Fibroblast of peridontal ligament (primary cell): ENCODE results near the gene CDH2.

Source experiments
- DNase-seq: peaks from one replicate; pipeline ENCODE4 v3.0.0-alpha.2; 2010; ENCODE audit errors: extremely low read depth

CDH2 gene

DNA sequence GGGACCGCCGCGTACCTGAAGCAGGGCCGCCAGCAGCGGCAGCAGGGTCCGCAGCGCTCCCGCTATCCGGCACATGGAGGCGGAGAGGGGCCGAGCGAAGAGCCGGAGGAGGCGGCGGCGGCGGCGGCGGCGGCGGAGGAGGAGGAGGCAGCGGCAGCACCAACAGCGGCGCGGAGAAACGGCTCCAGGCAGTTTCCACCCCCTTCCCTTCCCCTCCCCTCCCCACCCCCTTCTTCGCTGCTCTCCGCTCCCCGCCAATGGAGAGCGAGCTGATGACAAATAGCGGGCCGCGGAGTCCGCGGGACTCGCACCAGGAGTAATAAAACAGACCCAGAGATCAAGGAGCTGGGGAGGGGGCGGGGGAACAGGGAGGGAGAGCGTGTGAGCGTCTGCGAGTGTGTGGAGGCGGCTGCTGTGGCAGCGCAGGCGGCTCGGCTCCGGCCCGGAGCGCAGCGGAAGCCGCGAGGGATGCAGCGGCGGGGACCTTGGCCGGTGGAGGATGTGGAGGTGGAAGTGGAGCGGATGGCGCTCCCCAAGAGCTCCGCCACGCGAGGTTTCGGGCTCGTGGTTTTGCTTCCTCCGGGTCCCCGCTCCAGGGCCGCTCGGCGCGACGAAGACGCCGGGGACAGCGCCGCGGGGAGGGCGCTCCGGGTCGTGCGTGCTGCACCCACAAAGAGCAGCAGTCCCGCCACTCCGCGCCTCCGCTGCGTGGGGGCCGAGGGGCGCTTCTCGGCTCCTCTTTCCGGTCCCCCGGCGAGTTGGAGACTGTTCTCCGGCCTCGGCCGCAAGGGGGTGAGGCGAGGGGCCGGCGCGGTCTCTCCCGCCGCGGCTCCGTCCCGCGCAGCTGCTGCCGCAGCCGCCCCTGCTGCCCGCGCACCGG lies at the start of gene CDH2:
CDH2 (minus strand) TSS at position 183 of the 880 bp plus-strand sequence; CDS start at position 75, 108 bp downstream.
- DNase-seq: peak; percentile 57

DNA sequence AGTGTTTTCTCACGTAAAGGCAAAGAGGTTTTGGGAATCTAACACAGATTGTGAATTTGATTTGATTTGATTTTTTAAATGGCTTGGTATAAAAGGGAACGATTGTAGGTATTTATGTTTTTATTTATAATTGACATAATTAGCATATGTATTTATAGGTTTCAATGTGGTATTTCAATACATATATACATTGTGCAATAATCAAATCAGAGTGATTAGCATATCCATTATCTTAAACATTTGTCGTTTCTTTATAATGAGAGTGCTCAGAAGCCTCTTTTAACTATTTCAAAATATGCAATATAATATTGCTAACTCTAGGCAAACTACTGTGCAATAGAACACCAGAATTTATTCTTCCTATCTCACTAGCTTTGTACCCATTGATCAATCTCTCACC lies 35.1 kb upstream of the CDH2 start:
- no peak for DNase-seq

DNA sequence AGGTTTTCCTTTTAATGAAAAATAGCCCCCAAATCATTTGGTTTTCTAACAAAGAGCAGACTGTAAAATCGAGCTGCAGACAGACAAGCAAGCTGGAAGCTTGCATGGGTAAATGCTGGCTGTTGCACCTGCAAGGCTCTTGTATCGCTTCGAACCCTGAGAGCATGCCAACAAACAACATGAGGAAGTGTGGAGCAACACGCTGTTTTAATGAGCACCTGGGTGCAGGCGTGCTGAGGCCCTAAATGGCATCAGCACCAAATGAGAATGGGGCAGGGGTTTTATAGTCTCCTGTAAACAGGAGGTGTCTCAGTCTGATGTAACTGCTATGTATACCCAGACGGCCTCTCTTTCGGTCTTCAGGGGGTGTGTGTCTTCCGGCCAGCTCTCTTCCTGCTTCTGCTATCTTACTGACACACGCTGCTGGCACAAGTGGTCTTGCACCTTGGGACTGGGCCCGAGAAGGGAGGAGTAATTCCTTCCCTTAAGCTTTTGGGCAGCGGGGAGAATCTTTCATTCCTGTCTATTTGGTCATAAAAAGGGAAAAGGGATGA lies 31.9 kb upstream of the CDH2 start:
- DNase-seq: no peak

DNA sequence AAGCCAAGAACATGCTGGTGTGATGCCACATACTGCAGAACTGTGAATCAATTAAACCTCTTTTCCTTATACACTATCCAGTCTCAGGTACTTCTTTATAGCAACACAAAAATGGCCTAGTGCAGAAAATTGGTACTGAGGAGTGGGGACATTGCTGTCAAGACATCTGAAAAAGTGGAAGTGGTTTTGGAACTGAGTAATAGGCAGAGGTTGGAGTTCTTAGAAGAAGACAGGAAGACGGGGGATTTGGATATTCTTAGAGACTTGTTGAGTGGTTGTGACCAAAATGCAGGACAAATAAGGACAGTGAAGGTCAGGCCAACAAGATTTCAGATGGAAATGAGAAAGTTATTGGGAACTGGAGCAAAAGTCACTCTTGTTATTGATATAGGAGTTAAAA lies 31.3 kb upstream of the CDH2 start:
- DNase-seq: no peak

DNA sequence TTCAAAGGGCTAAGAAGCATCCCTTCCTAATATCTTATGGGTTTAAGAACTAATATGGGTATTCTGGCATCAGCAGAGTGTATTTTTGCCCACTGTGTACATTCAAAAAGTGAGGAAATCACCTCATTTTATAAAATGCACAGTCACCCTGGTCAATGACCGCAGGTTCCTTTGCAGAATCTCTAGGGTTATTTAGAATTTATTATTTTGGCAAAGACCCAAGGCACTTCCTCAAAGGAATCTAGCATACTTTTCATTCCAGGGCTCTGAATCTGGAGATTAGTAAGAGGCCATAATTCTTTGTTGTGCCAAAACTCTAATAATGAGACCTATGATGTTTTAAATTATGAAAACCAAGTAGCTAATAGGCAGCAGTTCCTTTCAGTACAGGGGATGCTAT lies 27.2 kb upstream of the CDH2 start:
- peak; percentile 34 for DNase-seq

DNA sequence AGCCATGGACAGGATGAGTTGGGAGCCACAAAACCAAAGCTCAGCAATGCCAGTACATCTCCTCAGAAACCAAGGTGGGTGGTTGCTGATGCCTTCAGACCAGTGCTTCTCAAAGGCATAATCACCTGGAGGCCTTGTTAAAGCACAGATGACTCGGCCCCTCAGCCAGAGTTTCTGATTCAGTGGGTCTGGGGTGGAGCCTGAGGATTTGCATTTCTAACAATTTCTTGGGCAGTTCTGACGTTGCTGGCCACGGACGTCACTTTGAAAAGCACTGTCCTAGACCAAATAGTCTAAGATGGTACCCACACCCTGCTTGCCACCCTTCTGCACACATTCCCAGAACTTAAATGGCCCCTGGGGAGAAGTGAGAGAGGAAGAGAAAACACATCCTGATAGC lies 24.1 kb upstream of the CDH2 start:
- DNase-seq: no peak

DNA sequence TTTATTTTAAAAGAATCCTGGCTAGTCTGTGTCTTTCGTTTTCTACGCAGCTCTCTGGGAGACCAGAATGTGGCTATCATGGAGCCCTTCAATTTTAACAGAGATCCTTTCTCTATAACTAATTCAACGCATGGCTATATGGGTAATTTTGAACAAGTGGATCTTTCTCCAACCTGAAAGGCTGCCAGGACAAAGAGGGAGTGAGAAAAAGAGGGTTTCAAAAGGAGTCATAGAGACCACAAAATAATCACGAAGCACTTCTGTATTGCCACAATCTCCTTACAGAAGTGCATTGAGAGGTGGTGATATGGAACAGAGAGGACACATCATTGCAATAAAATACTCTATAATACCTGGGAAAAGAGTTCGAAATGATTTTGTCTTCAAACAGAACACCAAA lies 21.7 kb upstream of the CDH2 start:
- DNase-seq: no peak

DNA sequence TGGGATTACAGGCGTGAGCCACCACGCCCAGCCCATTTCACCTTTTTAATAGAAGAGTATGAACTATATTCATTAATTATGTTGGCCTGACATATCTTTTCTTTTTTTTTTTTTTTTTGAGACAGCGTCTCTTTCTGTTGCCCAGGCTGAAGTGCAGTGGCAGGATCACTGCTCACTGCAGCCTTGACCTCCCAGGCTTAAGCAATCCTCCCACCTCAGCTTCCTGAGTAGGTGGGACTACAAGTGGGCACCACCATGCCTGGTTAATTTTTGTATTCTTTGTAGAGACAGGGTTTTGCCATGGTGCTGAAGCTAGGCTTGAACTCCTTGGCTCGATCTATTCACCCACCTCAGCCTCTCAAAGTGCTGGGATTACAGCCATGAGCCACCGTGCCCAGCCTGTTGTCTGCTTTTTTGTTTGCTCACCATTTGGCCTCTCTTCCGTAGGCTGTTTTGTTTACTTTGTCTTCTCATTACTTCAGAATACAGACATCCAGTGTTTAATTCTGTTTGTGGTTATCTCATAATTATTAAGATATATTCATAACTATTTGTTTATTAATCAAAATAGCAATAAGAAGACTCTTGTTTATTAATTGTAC lies 16.3 kb upstream of the CDH2 start:
- no peak for DNase-seq

DNA sequence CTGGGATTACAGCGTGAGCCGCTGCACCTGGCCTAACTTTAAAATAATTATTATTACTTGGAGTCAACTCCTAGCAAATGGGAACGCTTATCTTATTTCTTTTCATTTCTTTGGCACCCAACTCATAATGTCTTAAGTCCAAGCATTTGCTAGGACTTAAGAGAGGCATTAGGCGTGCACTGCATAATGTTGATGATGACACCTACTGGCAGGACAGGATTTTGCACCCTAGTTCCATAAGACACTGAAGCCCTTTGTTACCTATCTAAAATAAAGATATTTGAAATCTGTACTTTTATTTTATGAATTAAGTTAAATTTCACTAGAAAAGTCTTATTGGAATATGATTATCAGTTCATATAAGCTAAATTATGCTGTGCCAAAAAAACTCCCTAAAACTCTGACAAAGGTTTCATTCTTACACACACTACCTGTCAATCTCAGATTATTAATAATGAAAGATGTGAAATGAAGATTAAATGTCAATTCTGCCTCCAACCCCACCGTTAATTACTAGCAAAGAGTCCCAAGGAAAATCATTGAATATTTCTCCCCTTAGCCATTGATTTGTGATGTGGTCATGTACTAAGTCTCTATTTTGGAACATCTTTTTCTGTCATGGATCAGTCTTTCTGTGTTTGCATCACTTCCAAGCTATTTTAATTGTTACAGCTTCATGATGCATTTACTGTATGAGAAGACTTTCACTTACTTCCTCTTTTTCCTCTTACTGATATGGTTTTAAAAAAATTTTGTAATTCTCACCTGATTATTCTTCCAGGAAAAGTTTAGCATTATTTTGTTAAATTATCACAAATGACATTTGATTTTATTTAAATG lies 12.7 kb upstream of the CDH2 start:
- DNase-seq: peak; percentile 84

DNA sequence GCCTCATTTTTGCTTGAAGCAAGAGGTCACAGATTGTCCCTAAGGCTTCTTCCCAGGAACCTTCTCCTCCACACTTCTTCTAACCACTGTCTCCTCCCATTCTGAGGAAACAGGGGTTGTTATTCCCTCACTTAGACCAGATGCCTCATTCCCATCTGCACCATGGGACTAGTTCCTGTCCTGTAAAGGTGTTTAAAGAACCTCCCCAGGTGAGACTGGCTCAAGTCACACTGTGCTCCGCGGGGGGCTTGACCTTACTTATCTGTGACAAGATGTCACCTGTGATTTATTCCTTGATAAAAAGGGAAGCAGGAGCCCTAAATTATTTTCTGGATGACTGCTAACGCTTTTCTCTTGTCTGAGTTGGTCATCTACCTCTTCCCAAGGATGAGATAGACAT lies 8.2 kb upstream of the CDH2 start:
- no peak for DNase-seq

DNA sequence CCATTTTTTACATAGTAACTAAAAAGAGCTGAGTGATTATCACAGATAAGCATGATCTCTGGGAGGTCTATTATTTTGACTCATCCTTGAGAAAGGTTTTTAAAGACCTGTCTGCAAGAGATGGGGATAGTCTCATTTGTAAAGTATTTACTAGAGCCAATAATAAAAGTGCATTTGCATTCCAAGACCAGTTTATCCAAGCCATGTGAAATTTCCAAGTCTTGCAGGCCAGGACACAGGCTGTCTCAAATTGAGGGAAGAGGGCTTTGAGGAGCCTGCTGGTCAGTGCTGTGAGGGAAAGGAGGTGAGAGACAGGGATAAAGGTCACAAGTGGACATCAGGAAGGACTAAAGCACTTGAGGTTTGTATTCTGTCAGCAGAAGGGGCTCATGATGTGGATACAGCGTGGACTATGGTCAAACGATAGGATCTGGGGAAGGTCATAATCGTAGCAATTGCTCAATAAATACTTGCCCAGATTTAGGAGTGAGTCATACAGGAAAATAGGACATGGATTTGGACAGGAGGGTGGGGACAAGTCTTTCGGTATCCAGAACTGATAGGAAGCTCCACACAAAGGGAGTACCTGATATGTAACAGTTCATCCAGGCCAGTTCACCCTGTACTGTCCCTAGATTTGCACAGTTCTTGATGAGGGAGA lies 6.6 kb upstream of the CDH2 start:
- no peak for DNase-seq

DNA sequence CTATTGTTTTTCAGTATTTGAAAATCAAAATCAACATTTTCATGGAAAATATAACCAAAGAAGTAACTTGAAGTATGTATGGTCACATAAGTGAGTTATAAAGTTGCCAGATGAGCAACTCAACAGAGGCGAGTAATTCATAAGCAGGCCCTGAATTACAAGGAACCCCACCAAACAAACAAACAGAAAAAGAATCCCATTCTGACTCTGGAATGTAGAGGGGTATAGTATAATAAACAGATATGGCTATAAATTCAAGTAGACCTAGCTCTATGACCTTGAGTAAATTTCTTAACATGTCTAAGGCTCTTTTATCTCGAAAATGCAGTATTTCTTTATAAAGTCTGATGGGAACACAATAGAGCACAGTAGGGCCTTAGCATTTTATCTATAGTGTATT lies 4.7 kb upstream of the CDH2 start:
- DNase-seq: no peak

DNA sequence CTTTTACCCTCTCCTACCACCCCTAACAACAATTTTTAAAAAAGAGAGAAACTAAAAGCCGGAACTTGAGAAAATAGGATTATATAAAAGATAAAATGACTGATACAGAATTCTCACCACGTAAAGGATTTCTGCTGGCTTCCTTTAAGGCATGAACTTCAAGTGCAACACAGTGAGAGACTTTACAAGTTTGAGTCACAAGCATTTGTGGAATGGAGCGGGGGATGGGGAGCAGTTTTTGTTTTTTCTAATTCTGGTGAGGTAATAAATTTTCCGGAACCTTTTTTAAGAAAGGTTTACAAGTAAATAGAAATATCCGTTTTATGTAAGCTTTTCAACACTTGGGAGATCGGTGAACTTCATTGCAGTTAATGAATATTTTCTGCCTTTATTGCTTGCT lies 1.8 kb upstream of the CDH2 start:
- no peak for DNase-seq

DNA sequence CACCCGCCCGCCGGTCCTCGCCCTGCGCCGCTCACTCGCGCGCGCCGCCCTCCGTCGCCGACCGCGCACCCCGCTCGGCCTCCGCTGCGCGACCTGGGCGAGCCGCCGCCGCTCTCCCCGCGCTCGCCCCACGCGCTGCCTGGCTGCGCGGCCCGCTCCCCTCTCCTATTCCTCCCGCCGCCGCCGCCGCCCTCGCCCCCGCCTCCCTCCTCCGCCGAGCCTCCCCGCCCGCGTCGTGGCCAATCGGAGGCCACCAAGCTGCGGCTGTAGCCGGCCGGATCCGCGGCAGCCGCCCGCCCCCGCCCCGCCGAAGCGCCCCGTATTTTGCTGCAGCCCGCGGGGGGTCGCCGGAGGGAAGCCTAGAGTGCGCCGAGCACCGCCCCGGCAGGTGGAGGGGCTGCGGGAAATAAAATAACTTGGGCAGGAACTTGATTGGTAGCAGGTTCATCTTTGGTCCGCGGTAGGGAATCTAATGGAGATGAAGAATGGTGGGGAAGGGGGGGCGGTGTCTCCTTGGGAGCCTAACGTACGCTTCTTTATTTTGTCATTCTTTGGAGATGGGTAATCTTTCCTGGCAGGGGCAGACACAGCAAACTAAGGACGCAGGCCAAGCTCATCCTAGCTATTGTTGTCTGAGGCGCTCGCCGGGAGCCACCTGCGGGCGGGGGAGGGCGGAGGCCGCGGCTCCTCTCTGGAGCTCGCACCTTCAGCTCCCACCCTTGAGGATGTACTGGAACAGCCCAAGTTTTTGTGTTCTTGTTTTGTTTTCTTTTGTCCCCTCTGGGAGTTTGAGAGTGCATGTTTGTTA lies 1.1 kb upstream of the CDH2 start:
- DNase-seq: no peak

DNA sequence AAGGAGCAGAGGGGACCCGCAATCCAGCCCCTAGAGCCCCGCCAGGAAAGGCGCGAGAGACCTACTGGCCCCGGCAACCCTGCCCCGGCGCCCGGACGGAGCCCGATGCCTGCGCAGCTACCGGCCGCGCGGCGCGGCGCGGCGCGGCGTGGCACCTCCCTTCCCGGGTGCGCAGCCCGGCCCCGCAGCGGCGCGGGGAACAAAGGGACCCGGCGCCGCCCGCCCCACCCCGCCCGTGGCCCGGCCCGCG lies 307 bp downstream of the CDH2 start:
- DNase-seq: no peak

DNA sequence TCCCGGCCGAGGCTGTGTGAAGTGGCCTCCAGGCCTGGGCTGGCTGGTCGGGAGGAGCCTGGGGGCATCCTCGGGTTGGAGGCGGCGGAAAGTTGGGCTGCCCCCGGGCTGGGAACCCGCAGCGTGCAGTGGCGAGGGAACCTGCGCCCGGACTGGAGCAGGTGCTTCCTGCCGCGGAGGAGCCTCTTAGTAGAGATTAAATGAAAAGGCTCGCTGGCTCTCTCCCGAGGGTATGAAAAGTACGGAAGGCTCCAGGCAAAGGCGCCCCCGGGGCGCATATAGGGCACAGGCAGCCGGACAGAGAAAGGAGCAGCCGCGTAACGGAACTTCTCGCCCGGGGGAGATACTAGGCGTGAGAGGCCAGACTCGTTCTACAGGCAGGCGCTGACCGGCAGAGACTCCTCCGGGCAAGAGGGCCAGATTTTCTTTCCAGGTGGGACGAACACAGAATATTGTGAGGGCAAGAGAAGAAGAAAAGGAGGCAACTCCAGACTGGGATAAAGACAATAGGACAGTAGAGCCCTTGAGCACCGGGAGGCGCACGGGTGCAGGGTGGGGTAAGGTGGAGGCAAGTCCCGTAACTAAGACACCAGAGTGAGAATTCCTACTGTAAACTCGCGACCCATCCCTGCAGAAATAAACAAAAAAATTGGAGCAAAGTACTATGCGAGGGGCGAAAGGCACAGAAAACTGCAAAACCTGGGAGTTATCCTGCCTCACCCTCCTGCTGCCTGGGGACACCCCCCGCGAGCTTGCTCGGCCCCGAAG lies 816 bp downstream of the CDH2 start:
- peak; percentile 27 for DNase-seq

DNA sequence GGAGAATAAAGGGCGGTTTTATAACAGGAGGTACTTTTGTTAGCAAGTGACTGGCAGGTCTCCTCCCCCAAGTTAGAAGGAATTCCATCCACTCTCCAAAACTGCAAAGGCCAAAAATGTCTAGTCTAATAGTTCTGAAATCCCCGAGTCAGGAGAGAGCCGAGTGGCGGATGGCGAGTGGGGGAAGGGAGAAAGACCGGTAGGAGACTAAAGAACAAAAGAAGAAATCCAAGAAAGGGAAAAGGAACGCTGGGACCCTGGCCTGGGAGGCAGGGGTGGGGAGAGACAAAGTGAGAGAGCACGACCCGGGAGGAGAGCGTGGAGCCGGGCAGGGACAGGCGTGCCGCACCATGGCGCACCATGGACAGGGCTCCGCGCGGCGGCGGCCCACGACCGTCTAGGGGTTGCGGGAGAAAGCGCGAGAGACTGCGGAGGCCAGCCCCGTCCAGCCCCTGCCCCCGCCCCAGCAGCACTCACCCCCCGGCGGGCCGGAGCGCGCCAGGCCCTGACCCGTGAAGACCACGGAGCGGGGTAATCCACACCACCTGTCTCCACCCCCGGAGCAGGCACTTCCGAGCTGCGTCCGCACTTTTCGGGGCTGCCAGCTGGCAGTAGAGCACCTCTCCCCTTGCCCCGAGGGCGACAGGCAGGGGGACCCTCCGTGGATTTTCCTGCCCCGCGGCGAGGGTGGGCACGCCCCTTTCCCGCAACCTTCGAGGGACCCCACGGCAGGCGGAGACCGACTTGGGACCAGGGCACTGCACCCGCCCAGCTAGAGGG lies 1.6 kb downstream of the CDH2 start:
- DNase-seq: no peak

DNA sequence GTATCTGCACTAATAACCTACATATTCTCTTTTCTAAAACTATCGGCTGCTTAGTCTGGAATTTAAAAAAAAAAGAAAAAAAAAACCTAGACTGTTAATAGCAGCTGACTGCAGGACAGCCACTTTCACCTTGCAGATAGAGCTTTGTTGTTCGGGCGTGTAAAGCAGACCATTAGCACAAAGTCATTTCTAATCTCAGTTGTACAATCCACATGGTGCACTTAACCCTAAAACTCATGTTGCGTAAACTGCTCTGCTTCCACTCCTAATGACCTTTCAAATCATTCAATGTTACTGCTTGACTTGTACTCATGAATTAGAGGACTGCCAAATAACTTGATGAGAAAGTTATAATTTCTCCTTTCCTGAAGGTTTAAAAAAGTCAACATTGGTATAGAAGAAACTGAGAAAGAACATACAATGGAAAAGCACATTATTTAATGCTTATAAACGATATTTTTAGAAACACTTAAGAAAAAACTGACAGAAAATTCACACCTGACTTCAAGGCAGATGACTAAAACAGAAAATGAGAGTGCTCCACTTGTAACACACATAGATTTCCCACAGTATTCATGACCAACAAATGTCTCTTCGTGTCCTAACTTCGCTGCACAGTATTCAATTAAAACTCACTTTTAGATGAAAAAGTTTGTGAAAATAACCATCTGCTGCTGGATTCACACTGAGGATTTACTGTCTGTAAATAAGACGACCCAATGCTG lies 2.6 kb downstream of the CDH2 start:
- no peak for DNase-seq

DNA sequence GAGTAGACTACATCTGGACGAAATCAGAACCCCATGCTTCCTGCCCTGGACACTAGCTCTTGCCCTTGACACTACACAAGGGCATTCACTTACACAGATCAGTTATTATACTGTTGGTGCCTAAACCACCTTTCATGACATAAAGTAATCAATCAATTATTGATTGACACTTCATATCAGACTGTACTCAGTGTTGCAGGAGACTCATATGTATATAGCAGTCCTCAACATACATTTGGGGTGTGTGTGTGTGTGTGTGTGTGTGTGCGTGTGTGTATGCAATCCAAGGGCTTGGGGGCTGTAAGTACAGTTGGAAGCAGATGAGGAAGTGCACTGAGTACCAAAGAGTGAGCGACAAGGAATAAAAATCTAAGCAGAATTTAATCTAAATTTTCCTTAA lies 5.1 kb downstream of the CDH2 start:
- no peak for DNase-seq
